ENCODE results near the gene SEPTIN1. TPM values are rescaled to one million over a fixed set of nuclear protein-coding genes. Genes with fewer than 3 reads are reported as not detected.

Gene SEPTIN1
- total and polyA plus RNA-seq, 2 of the 13 experiments (the other 11 are each of a cell fraction or from before 2014, with no cell fraction given): 0.18 to 0.67 TPM

DNA sequence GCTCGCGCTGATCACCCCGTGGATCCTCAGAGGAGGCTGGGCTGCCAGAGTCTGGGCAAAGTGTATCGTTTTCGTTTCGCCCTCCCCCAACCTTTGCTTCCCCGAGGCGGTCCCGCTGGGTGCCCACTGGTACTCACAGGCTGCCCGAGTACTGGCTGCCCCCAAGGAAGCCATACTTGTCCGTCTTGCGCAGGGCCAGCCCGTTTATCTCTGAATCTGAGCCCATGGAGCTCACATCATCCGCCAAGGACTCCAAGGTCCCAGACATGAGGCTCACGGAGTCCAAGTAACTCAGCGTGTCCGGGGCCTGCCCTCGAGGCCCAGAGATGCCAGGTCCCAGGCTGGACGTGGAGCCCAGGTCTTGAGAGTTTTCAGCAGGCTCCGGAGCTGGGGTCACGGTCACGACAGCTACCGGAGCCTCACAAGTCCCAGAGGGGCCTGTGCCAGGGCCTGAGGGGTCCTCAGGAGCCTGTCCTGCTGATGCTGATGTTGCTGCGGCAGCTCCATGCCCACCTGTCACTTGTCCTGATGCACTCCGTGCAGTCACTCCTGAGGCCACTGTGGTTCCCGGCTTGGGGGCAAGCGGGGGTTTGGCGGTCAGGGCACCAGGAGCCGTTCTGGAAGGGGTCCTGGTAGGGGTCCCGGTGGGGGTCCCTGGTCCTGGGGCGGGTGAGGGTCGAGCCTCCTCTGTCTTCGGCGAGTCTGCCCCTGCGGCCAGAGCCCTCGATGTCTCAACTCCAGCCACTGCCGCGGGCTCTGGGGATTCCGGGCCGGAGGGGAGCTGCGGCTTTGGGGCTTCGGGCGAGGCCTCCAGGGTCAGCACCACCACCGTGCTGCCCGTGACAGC is 13.0 kb downstream of the SEPTIN1 start (continued):
- TF ChIP-seq, protein P1, sequence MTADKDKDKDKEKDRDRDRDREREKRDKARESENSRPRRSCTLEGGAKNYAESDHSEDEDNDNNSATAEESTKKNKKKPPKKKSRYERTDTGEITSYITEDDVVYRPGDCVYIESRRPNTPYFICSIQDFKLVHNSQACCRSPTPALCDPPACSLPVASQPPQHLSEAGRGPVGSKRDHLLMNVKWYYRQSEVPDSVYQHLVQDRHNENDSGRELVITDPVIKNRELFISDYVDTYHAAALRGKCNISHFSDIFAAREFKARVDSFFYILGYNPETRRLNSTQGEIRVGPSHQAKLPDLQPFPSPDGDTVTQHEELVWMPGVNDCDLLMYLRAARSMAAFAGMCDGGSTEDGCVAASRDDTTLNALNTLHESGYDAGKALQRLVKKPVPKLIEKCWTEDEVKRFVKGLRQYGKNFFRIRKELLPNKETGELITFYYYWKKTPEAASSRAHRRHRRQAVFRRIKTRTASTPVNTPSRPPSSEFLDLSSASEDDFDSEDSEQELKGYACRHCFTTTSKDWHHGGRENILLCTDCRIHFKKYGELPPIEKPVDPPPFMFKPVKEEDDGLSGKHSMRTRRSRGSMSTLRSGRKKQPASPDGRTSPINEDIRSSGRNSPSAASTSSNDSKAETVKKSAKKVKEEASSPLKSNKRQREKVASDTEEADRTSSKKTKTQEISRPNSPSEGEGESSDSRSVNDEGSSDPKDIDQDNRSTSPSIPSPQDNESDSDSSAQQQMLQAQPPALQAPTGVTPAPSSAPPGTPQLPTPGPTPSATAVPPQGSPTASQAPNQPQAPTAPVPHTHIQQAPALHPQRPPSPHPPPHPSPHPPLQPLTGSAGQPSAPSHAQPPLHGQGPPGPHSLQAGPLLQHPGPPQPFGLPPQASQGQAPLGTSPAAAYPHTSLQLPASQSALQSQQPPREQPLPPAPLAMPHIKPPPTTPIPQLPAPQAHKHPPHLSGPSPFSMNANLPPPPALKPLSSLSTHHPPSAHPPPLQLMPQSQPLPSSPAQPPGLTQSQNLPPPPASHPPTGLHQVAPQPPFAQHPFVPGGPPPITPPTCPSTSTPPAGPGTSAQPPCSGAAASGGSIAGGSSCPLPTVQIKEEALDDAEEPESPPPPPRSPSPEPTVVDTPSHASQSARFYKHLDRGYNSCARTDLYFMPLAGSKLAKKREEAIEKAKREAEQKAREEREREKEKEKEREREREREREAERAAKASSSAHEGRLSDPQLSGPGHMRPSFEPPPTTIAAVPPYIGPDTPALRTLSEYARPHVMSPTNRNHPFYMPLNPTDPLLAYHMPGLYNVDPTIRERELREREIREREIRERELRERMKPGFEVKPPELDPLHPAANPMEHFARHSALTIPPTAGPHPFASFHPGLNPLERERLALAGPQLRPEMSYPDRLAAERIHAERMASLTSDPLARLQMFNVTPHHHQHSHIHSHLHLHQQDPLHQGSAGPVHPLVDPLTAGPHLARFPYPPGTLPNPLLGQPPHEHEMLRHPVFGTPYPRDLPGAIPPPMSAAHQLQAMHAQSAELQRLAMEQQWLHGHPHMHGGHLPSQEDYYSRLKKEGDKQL (CRISPR knock-in tag; IDR thresholded peaks at IDR 0.05; ENCODE audit: low read depth): no peak
- TF ChIP-seq NRL (CRISPR knock-in tag; IDR thresholded peaks at IDR 0.05; ENCODE audit: borderline replicate concordance) (peak; percentile 24; the same call in 1 of the 2 replicates), HNF4G (IDR thresholded peaks at IDR 0.05; ENCODE audit: borderline replicate concordance, low read depth, low read length) (no peak), HNF4G (CRISPR knock-in tag; IDR thresholded peaks at IDR 0.05; ENCODE audit: borderline replicate concordance, low read depth) (no peak), ZNF598 (CRISPR knock-in tag; IDR thresholded peaks at IDR 0.05; ENCODE audit: borderline replicate concordance) (peak; percentile 74; the same call in 1 of the 2 replicates), ZNF543 (CRISPR knock-in tag; IDR thresholded peaks at IDR 0.05) (no peak), ZNF766 (CRISPR knock-in tag; IDR thresholded peaks at IDR 0.05; ENCODE audit: borderline replicate concordance) (no peak), TP53 (CRISPR knock-in tag; conservative IDR thresholded peaks at IDR 0.05) (no peak), ZBTB7A (CRISPR knock-in tag; IDR thresholded peaks at IDR 0.05) (no peak), GPN1 (CRISPR knock-in tag; IDR thresholded peaks at IDR 0.05; ENCODE audit: borderline replicate concordance) (no peak), ZNF124 (CRISPR knock-in tag; IDR thresholded peaks at IDR 0.05) (no peak), GLI4 (CRISPR knock-in tag; IDR thresholded peaks at IDR 0.05; ENCODE audit: borderline replicate concordance) (peak; percentile 63; the same call in 1 of the 2 replicates)
- TF ChIP-seq, protein P2, sequence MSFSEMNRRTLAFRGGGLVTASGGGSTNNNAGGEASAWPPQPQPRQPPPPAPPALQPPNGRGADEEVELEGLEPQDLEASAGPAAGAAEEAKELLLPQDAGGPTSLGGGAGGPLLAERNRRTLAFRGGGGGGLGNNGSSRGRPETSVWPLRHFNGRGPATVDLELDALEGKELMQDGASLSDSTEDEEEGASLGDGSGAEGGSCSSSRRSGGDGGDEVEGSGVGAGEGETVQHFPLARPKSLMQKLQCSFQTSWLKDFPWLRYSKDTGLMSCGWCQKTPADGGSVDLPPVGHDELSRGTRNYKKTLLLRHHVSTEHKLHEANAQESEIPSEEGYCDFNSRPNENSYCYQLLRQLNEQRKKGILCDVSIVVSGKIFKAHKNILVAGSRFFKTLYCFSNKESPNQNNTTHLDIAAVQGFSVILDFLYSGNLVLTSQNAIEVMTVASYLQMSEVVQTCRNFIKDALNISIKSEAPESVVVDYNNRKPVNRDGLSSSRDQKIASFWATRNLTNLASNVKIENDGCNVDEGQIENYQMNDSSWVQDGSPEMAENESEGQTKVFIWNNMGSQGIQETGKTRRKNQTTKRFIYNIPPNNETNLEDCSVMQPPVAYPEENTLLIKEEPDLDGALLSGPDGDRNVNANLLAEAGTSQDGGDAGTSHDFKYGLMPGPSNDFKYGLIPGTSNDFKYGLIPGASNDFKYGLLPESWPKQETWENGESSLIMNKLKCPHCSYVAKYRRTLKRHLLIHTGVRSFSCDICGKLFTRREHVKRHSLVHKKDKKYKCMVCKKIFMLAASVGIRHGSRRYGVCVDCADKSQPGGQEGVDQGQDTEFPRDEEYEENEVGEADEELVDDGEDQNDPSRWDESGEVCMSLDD (CRISPR knock-in tag; IDR thresholded peaks at IDR 0.05; ENCODE audit: borderline replicate concordance): no peak
- TF ChIP-seq, protein P3, sequence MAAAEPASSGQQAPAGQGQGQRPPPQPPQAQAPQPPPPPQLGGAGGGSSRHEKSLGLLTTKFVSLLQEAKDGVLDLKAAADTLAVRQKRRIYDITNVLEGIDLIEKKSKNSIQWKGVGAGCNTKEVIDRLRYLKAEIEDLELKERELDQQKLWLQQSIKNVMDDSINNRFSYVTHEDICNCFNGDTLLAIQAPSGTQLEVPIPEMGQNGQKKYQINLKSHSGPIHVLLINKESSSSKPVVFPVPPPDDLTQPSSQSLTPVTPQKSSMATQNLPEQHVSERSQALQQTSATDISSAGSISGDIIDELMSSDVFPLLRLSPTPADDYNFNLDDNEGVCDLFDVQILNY (CRISPR knock-in tag; conservative IDR thresholded peaks at IDR 0.05): no peak
- TF ChIP-seq, protein P4, sequence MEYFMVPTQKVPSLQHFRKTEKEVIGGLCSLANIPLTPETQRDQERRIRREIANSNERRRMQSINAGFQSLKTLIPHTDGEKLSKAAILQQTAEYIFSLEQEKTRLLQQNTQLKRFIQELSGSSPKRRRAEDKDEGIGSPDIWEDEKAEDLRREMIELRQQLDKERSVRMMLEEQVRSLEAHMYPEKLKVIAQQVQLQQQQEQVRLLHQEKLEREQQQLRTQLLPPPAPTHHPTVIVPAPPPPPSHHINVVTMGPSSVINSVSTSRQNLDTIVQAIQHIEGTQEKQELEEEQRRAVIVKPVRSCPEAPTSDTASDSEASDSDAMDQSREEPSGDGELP (IDR thresholded peaks at IDR 0.05; ENCODE audit: borderline replicate concordance, low read depth): no peak
- TF ChIP-seq, protein P5, sequence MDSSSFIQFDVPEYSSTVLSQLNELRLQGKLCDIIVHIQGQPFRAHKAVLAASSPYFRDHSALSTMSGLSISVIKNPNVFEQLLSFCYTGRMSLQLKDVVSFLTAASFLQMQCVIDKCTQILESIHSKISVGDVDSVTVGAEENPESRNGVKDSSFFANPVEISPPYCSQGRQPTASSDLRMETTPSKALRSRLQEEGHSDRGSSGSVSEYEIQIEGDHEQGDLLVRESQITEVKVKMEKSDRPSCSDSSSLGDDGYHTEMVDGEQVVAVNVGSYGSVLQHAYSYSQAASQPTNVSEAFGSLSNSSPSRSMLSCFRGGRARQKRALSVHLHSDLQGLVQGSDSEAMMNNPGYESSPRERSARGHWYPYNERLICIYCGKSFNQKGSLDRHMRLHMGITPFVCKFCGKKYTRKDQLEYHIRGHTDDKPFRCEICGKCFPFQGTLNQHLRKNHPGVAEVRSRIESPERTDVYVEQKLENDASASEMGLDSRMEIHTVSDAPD (CRISPR knock-in tag; IDR thresholded peaks at IDR 0.05): no peak
